ENCODE measurements around the gene TXNDC16. TPM values are rescaled to one million over a fixed set of nuclear protein-coding genes. Genes with fewer than 3 reads are reported as not detected.

TXNDC16 gene
- total and polyA plus RNA-seq, 4 donors: 19.8 to 36.6 (median 21.3) TPM

GRCh38 chr14:52442166-52442565 is 110.1 kb downstream of the TXNDC16 start:
- no peak overlapping the region for H3K4me3 ChIP-seq (ENCODE audit: low read depth, low read length)
- DNase-seq (ENCODE audit: low read depth in 4 of 6, low spot score in 6 of 6): no peak
- H3K36me3 ChIP-seq (ENCODE audit: control insufficient read depth, insufficient read depth, low read length): no peaks in the 10 kb centered on the region
- H3K4me1 ChIP-seq (ENCODE audit: control insufficient read depth, insufficient read depth, low read length): no peaks in the 10 kb centered on the region
- 100% methylated on average over 1 of the region's 4 CpGs for WGBS (ENCODE audit: insufficient coverage)
- H3K27ac ChIP-seq (ENCODE audit: low read depth, low read length): no peak overlapping the region
- no peaks in the 10 kb centered on the region for H3K27me3 ChIP-seq (ENCODE audit: control insufficient read depth, insufficient read depth, low read length)
- H3K9me3 ChIP-seq (ENCODE audit: control insufficient read depth, insufficient read depth, low read length): no peaks in the 10 kb centered on the region

- H3K27ac ChIP-seq (ENCODE audit: low read depth, low read length): no peak overlapping the region
- H3K27me3 ChIP-seq (ENCODE audit: control insufficient read depth, insufficient read depth, low read length): no peaks in the 10 kb centered on the region
- H3K4me1 ChIP-seq (ENCODE audit: control insufficient read depth, insufficient read depth, low read length): no peaks in the 10 kb centered on the region
- H3K9me3 ChIP-seq (ENCODE audit: control insufficient read depth, insufficient read depth, low read length): no peaks in the 10 kb centered on the region
- WGBS (ENCODE audit: insufficient coverage): 100% methylated on average over 3 of the region's 4 CpGs
- no peak overlapping the region for H3K4me3 ChIP-seq (ENCODE audit: low read depth, low read length)
- no peak for DNase-seq (ENCODE audit: low read depth in 4 of 6, low spot score in 6 of 6)
- peaks cover 2% of the 10 kb centered on the region for H3K36me3 ChIP-seq (ENCODE audit: control insufficient read depth, insufficient read depth, low read length)
Observed at GRCh38 chr14:52439476-52439875, 112.8 kb downstream of the TXNDC16 start.

- no peak overlapping the region for H3K27ac ChIP-seq (ENCODE audit: low read depth, low read length)
- peaks cover 2% of the 10 kb centered on the region for H3K36me3 ChIP-seq (ENCODE audit: control insufficient read depth, insufficient read depth, low read length)
- DNase-seq (ENCODE audit: low read depth in 4 of 6, low spot score in 6 of 6): no peak
- no CpG with 5 or more reads among the region's 1 CpG for whole genome bisulfite sequencing (ENCODE audit: insufficient coverage)
- H3K4me1 ChIP-seq (ENCODE audit: control insufficient read depth, insufficient read depth, low read length): no peaks in the 10 kb centered on the region
- H3K9me3 ChIP-seq (ENCODE audit: control insufficient read depth, insufficient read depth, low read length): no peaks in the 10 kb centered on the region
- no peak overlapping the region for H3K4me3 ChIP-seq (ENCODE audit: low read depth, low read length)
- no peaks in the 10 kb centered on the region for H3K27me3 ChIP-seq (ENCODE audit: control insufficient read depth, insufficient read depth, low read length)
Observed at GRCh38 chr14:52434955-52435354, 117.3 kb downstream of the TXNDC16 start.

GRCh38 chr14:52430474-52430873 is 121.8 kb downstream of the TXNDC16 start:
- no peak overlapping the region for H3K4me3 ChIP-seq (ENCODE audit: low read depth, low read length)

GRCh38 chr14:52429451-52429850 is 122.9 kb downstream of the TXNDC16 start:
- Histone ChIP-seq H3K4me1 (ENCODE audit: control insufficient read depth, insufficient read depth, low read length) (no peaks in the 10 kb centered on the region), H3K27me3 (ENCODE audit: control insufficient read depth, insufficient read depth, low read length) (no peaks in the 10 kb centered on the region), H3K36me3 (ENCODE audit: control insufficient read depth, insufficient read depth, low read length) (no peaks in the 10 kb centered on the region), H3K27ac (ENCODE audit: low read depth, low read length) (no peak overlapping the region), H3K4me3 (ENCODE audit: low read depth, low read length) (no peak overlapping the region), H3K9me3 (ENCODE audit: control insufficient read depth, insufficient read depth, low read length) (no peaks in the 10 kb centered on the region)
- no peak for DNase-seq (ENCODE audit: low read depth in 4 of 6, low spot score in 6 of 6)
- no CpG with 5 or more reads among the region's 2 CpGs for WGBS (ENCODE audit: insufficient coverage)

More at GRCh38 chr14:52430474-52430873, 121.8 kb downstream of the TXNDC16 start:
- Histone ChIP-seq H3K4me1 (ENCODE audit: control insufficient read depth, insufficient read depth, low read length) (no peaks in the 10 kb centered on the region), H3K36me3 (ENCODE audit: control insufficient read depth, insufficient read depth, low read length) (no peaks in the 10 kb centered on the region), H3K9me3 (ENCODE audit: control insufficient read depth, insufficient read depth, low read length) (no peaks in the 10 kb centered on the region), H3K27ac (ENCODE audit: low read depth, low read length) (no peak overlapping the region), H3K27me3 (ENCODE audit: control insufficient read depth, insufficient read depth, low read length) (no peaks in the 10 kb centered on the region)
- DNase-seq (ENCODE audit: low read depth in 4 of 6, low spot score in 6 of 6): peak in 1 of 6 donors; percentile 43
- no CpG with 5 or more reads among the region's 2 CpGs for WGBS (ENCODE audit: insufficient coverage)

GRCh38 chr14:52427460-52427859 is 124.8 kb downstream of the TXNDC16 start:
- DNase-seq (ENCODE audit: low read depth in 4 of 6, low spot score in 6 of 6): no peak
- no peak overlapping the region for H3K27ac ChIP-seq (ENCODE audit: low read depth, low read length)
- H3K36me3 ChIP-seq (ENCODE audit: control insufficient read depth, insufficient read depth, low read length): no peaks in the 10 kb centered on the region
- WGBS (ENCODE audit: insufficient coverage): 100% methylated on average over 1 of the region's 1 CpG
- no peaks in the 10 kb centered on the region for H3K27me3 ChIP-seq (ENCODE audit: control insufficient read depth, insufficient read depth, low read length)
- no peaks in the 10 kb centered on the region for H3K9me3 ChIP-seq (ENCODE audit: control insufficient read depth, insufficient read depth, low read length)
- H3K4me3 ChIP-seq (ENCODE audit: low read depth, low read length): no peak overlapping the region
- H3K4me1 ChIP-seq (ENCODE audit: control insufficient read depth, insufficient read depth, low read length): no peaks in the 10 kb centered on the region

GRCh38 chr14:52422650-52423356 is 129.5 kb downstream of the TXNDC16 start:
- H3K4me3 ChIP-seq (ENCODE audit: low read depth, low read length): no peak overlapping the region
- H3K27me3 ChIP-seq (ENCODE audit: control insufficient read depth, insufficient read depth, low read length): no peaks in the 10 kb centered on the region
- no peaks in the 10 kb centered on the region for H3K36me3 ChIP-seq (ENCODE audit: control insufficient read depth, insufficient read depth, low read length)
- no peak for DNase-seq (ENCODE audit: low read depth in 4 of 6, low spot score in 6 of 6)
- no CpG with 5 or more reads among the region's 2 CpGs for WGBS (ENCODE audit: insufficient coverage)
- H3K9me3 ChIP-seq (ENCODE audit: control insufficient read depth, insufficient read depth, low read length): no peaks in the 10 kb centered on the region
- no peaks in the 10 kb centered on the region for H3K4me1 ChIP-seq (ENCODE audit: control insufficient read depth, insufficient read depth, low read length)
- H3K27ac ChIP-seq (ENCODE audit: low read depth, low read length): no peak overlapping the region

GRCh38 chr14:52417139-52417538 is 135.2 kb downstream of the TXNDC16 start:
- H3K4me3 ChIP-seq (ENCODE audit: low read depth, low read length): no peak overlapping the region
- no peak for DNase-seq (ENCODE audit: low read depth in 4 of 6, low spot score in 6 of 6)
- no peaks in the 10 kb centered on the region for H3K36me3 ChIP-seq (ENCODE audit: control insufficient read depth, insufficient read depth, low read length)
- H3K9me3 ChIP-seq (ENCODE audit: control insufficient read depth, insufficient read depth, low read length): no peaks in the 10 kb centered on the region
- WGBS (ENCODE audit: insufficient coverage): no CpG with 5 or more reads among the region's 2 CpGs
- H3K27me3 ChIP-seq (ENCODE audit: control insufficient read depth, insufficient read depth, low read length): no peaks in the 10 kb centered on the region
- H3K4me1 ChIP-seq (ENCODE audit: control insufficient read depth, insufficient read depth, low read length): no peaks in the 10 kb centered on the region
- no peak overlapping the region for H3K27ac ChIP-seq (ENCODE audit: low read depth, low read length)

GRCh38 chr14:52413729-52414408 is 138.4 kb downstream of the TXNDC16 start:
- Histone ChIP-seq H3K36me3 (ENCODE audit: control insufficient read depth, insufficient read depth, low read length) (no peaks in the 10 kb centered on the region), H3K4me1 (ENCODE audit: control insufficient read depth, insufficient read depth, low read length) (no peaks in the 10 kb centered on the region), H3K9me3 (ENCODE audit: control insufficient read depth, insufficient read depth, low read length) (no peaks in the 10 kb centered on the region), H3K4me3 (ENCODE audit: low read depth, low read length) (no peak overlapping the region), H3K27ac (ENCODE audit: low read depth, low read length) (no peak overlapping the region), H3K27me3 (ENCODE audit: control insufficient read depth, insufficient read depth, low read length) (no peaks in the 10 kb centered on the region)
- 100% methylated on average over 2 of the region's 7 CpGs for WGBS (ENCODE audit: insufficient coverage)
- peak in 1 of 6 donors; percentile 33 for DNase-seq (ENCODE audit: low read depth in 4 of 6, low spot score in 6 of 6)

- no peaks in the 10 kb centered on the region for H3K27me3 ChIP-seq (ENCODE audit: control insufficient read depth, insufficient read depth, low read length)
- H3K9me3 ChIP-seq (ENCODE audit: control insufficient read depth, insufficient read depth, low read length): no peaks in the 10 kb centered on the region
- H3K4me1 ChIP-seq (ENCODE audit: control insufficient read depth, insufficient read depth, low read length): no peaks in the 10 kb centered on the region
- no peaks in the 10 kb centered on the region for H3K36me3 ChIP-seq (ENCODE audit: control insufficient read depth, insufficient read depth, low read length)
- DNase-seq (ENCODE audit: low read depth in 4 of 6, low spot score in 6 of 6): no peak
- H3K27ac ChIP-seq (ENCODE audit: low read depth, low read length): no peak overlapping the region
- no CpG with 5 or more reads among the region's 1 CpG for WGBS (ENCODE audit: insufficient coverage)
- no peak overlapping the region for H3K4me3 ChIP-seq (ENCODE audit: low read depth, low read length)
Observed at GRCh38 chr14:52412426-52412825, 139.9 kb downstream of the TXNDC16 start.

Measured in spinal cord (tissue), 10 donors.